Adrenal gland (tissue), 5 donors: ENCODE data around the gene VANGL2.

Experiments used
- POLR2A ChIP-seq, 2 donors: fragments of 450-650 bp; IDR thresholded peaks; one replicate each; pipeline ENCODE4 v1.6.1; 2017; ENCODE audit warnings: antibody characterized with exemption in 2 of 2, mild to moderate bottlenecking in 2 of 2, moderate library complexity in 1 of 2
- TF ChIP-seq, protein P1 (sequence below), 6 experiments: fragments of 450-650 bp in 4 of 6; fragments of 200-600 bp in 2 of 6; sonication (generic) in 1 of 6; IDR thresholded peaks; 1 replicate in 5 of 6; 2 replicates in 1 of 6; pipeline versions ENCODE4 v1.5.1 to v1.8.0; 2016 to 2021; ENCODE audit warnings: antibody characterized with exemption in 6 of 6, mild to moderate bottlenecking in 2 of 6, moderate library complexity in 1 of 6
- donor health status: DM: no; HTN: no; CAD: no.

DNA sequence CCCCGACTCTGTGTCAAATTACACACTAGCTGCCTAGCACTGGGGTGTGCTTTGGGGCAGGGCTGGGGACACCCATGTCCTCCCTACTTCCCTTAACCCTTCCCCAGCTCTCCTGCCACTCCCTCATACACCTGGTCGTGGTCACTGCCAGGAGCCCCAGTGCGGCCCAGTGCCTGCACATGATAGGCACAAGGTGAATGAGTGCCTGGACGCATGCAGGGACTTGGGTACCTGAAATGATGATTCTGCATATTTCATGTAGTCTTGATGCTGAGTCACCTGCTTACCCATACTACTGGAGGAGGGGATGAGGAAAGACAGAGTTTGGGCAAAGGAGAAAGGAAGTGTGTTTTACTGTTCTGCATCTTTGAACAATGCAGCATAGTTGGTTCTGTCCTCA is 1.5 kb upstream of the VANGL2 start:
- TF ChIP-seq POLR2A (IDR thresholded peaks at IDR 0.05), result no peak
- TF ChIP-seq, protein P1, sequence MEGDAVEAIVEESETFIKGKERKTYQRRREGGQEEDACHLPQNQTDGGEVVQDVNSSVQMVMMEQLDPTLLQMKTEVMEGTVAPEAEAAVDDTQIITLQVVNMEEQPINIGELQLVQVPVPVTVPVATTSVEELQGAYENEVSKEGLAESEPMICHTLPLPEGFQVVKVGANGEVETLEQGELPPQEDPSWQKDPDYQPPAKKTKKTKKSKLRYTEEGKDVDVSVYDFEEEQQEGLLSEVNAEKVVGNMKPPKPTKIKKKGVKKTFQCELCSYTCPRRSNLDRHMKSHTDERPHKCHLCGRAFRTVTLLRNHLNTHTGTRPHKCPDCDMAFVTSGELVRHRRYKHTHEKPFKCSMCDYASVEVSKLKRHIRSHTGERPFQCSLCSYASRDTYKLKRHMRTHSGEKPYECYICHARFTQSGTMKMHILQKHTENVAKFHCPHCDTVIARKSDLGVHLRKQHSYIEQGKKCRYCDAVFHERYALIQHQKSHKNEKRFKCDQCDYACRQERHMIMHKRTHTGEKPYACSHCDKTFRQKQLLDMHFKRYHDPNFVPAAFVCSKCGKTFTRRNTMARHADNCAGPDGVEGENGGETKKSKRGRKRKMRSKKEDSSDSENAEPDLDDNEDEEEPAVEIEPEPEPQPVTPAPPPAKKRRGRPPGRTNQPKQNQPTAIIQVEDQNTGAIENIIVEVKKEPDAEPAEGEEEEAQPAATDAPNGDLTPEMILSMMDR (IDR thresholded peaks at IDR 0.05), result no peak
